Activated B cell treated with CpG ODN at 0.5 μM for 24 hours (primary cell): ENCODE data around the gene HMGCR. TPM values are rescaled to one million over a fixed set of nuclear protein-coding genes. Genes with fewer than 3 reads are reported as not detected.

Source experiments
- ATAC-seq: fragments of 200-7000 bp; cut with Tn5 transposase; one replicate; pipeline ENCODE4 v1.10.0; 2021; ENCODE audit warnings: low read depth, mild to moderate bottlenecking, moderate library complexity
- CTCF ChIA-PET: fragments of 350-600 bp; sonication (Branson Sonifier 250); formaldehyde crosslinking; loops from one replicate; lab custom pipeline; 2021; ENCODE audit warnings: antibody characterized with exemption; lab: Charles Lee
- POLR2A ChIA-PET: fragments of 350-600 bp; sonication (Branson Sonifier 250); formaldehyde crosslinking; loops from one replicate; lab custom pipeline; 2021; ENCODE audit warnings: antibody characterized with exemption; lab: Charles Lee
- DNase-seq: peaks from one replicate; pipeline ENCODE4 v3.0.0; 2022
- H3K27ac Mint-ChIP-seq: one replicate; pipeline ENCODE4 v1.8.0; 2020; ENCODE audit warnings: mixed read lengths
- H3K27me3 Mint-ChIP-seq: one replicate; pipeline ENCODE4 v1.8.0; 2021; ENCODE audit warnings: mixed read lengths
- H3K36me3 Mint-ChIP-seq: one replicate; pipeline ENCODE4 v1.8.0; 2021; ENCODE audit warnings: low read depth, mixed read lengths
- H3K4me1 Mint-ChIP-seq: one replicate; pipeline ENCODE4 v1.8.0; 2021; ENCODE audit warnings: mixed read lengths
- H3K4me3 Mint-ChIP-seq: one replicate; pipeline ENCODE4 v1.8.0; 2020; ENCODE audit warnings: mild to moderate bottlenecking, mixed read lengths
- H3K9me3 Mint-ChIP-seq: one replicate; pipeline ENCODE4 v1.8.0; 2020; ENCODE audit warnings: mixed read lengths
- CTCF ChIP-seq: fragments of 200-600 bp; IDR thresholded peaks from one replicate; pipeline ENCODE4 v1.8.0; 2022; ENCODE audit warnings: antibody characterized with exemption, mild to moderate bottlenecking
- intact Hi-C: fragments of 100-400 bp; cut with micrococcal nuclease; formaldehyde crosslinking; loops from one replicate; pipeline ENCODE4 v1.15.1; 2024
- total RNA-seq: library from RNA; stranded (reverse); gene quantifications from 2 replicates; pipeline ENCODE4 v1.2.3, GENCODE V29; 2022

Gene HMGCR
- total RNA-seq, 1 donor from 2014 or later: 131 TPM

GRCh38 chr5:75355236-75355635, 18.2 kb downstream of the HMGCR start:
- H3K4me3 Mint-ChIP-seq: no peak overlapping the region
- intact Hi-C loops: no loop called here
- H3K9me3 Mint-ChIP-seq: no peaks in the 10 kb centered on the region
- ChIA-PET POLR2A (no interaction called here), CTCF (no interaction called here)
- H3K27ac Mint-ChIP-seq: no peak overlapping the region
- DNase-seq (no peak), ATAC-seq (no peak)
- no peaks in the 10 kb centered on the region for H3K4me1 Mint-ChIP-seq
- no peak for TF ChIP-seq CTCF
- H3K36me3 Mint-ChIP-seq: peaks cover 82% of the 10 kb centered on the region
- no peaks in the 10 kb centered on the region for H3K27me3 Mint-ChIP-seq

GRCh38 chr5:75356719-75357118, 19.7 kb downstream of the HMGCR start:
- Mint-ChIP-seq H3K27ac (no peak overlapping the region), H3K4me1 (no peaks in the 10 kb centered on the region), H3K36me3 (peaks cover 79% of the 10 kb centered on the region), H3K9me3 (no peaks in the 10 kb centered on the region), H3K27me3 (no peaks in the 10 kb centered on the region), H3K4me3 (no peak overlapping the region)
- no peak for TF ChIP-seq CTCF
- intact Hi-C loops: no loop called here
- ChIA-PET POLR2A (no interaction called here), CTCF (no interaction called here)
- ATAC-seq (no peak), DNase-seq (no peak)

- DNase-seq (no peak), ATAC-seq (no peak)
- H3K4me1 Mint-ChIP-seq: no peaks in the 10 kb centered on the region
- intact Hi-C loops: no loop called here
- ChIA-PET POLR2A (interaction anchor here (0.6 kb wide), 1 partner anchor 20 kb away, joined by 6 read pairs; no protein-coding TSS in a partner anchor), CTCF (no interaction called here)
- no peaks in the 10 kb centered on the region for H3K27me3 Mint-ChIP-seq
- H3K36me3 Mint-ChIP-seq: peaks cover 81% of the 10 kb centered on the region
- H3K27ac Mint-ChIP-seq: no peak overlapping the region
- H3K4me3 Mint-ChIP-seq: no peak overlapping the region
- no peak for TF ChIP-seq CTCF
- no peaks in the 10 kb centered on the region for H3K9me3 Mint-ChIP-seq
These were observed 21.1 kb downstream of the HMGCR start for GRCh38 chr5:75358117-75358516.

GRCh38 chr5:75361310-75361709, 24.3 kb downstream of the HMGCR start:
- Mint-ChIP-seq H3K9me3 (no peaks in the 10 kb centered on the region), H3K27ac (no peak overlapping the region), H3K27me3 (no peaks in the 10 kb centered on the region), H3K4me1 (no peaks in the 10 kb centered on the region), H3K36me3 (peaks cover 60% of the 10 kb centered on the region), H3K4me3 (no peak overlapping the region)
- CTCF ChIA-PET: no interaction called here
- no peak for TF ChIP-seq CTCF
- POLR2A ChIA-PET: no interaction called here
- DNase-seq (no peak), ATAC-seq (no peak)
- intact Hi-C loops: no loop called here

- H3K9me3 Mint-ChIP-seq: no peaks in the 10 kb centered on the region
- peak overlapping the region; percentile 5 for H3K27ac Mint-ChIP-seq
These were observed 25.5 kb downstream of the HMGCR start for GRCh38 chr5:75362474-75362975.

More at GRCh38 chr5:75362474-75362975, 25.5 kb downstream of the HMGCR start:
- Mint-ChIP-seq H3K36me3 (peaks cover 48% of the 10 kb centered on the region), H3K27me3 (no peaks in the 10 kb centered on the region), H3K4me1 (peaks cover 4% of the 10 kb centered on the region), H3K4me3 (no peak overlapping the region)
- TF ChIP-seq CTCF: no peak
- ChIA-PET CTCF (no interaction called here), POLR2A (no interaction called here)
- intact Hi-C loops: no loop called here
- DNase-seq: no peak
- no peak for ATAC-seq
